ENCODE measurements around the gene RABGAP1L.

Gene RABGAP1L

GRCh38 chr1:174191349-174191862 lies 32.1 kb downstream of the RABGAP1L start:
- H3K27ac ChIP-seq = no peak overlapping the region
- TF ChIP-seq, protein P1, sequence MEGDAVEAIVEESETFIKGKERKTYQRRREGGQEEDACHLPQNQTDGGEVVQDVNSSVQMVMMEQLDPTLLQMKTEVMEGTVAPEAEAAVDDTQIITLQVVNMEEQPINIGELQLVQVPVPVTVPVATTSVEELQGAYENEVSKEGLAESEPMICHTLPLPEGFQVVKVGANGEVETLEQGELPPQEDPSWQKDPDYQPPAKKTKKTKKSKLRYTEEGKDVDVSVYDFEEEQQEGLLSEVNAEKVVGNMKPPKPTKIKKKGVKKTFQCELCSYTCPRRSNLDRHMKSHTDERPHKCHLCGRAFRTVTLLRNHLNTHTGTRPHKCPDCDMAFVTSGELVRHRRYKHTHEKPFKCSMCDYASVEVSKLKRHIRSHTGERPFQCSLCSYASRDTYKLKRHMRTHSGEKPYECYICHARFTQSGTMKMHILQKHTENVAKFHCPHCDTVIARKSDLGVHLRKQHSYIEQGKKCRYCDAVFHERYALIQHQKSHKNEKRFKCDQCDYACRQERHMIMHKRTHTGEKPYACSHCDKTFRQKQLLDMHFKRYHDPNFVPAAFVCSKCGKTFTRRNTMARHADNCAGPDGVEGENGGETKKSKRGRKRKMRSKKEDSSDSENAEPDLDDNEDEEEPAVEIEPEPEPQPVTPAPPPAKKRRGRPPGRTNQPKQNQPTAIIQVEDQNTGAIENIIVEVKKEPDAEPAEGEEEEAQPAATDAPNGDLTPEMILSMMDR (conservative IDR thresholded peaks at IDR 0.05; ENCODE audit: low read depth) = no peak
- CTCF ChIA-PET = interaction anchor here (0.5 to 0.7 kb wide), 2 partner anchors 27 to 28 kb away, joined by 3 to 4 read pairs; no protein-coding TSS in a partner anchor
- POLR2A ChIA-PET (ENCODE audit: low non-redundant PET) = no interaction called here
- peak; percentile 43 for DNase-seq (ENCODE audit: low spot score)

GRCh38 chr1:174194461-174194860 lies 35.1 kb downstream of the RABGAP1L start:
- POLR2A ChIA-PET (ENCODE audit: low non-redundant PET) = no interaction called here
- no peak for DNase-seq (ENCODE audit: low spot score)
- TF ChIP-seq, protein P1 (conservative IDR thresholded peaks at IDR 0.05; ENCODE audit: low read depth) = no peak
- no peak overlapping the region for H3K27ac ChIP-seq
- CTCF ChIA-PET = no interaction called here

GRCh38 chr1:174197088-174197487 lies 37.8 kb downstream of the RABGAP1L start:
- DNase-seq (ENCODE audit: low spot score) = no peak
- CTCF ChIA-PET = no interaction called here

GRCh38 chr1:174197547-174197946 lies 38.2 kb downstream of the RABGAP1L start:
- POLR2A ChIA-PET (ENCODE audit: low non-redundant PET) = no interaction called here

More at GRCh38 chr1:174197088-174197487, 37.8 kb downstream of the RABGAP1L start:
- no peak overlapping the region for H3K27ac ChIP-seq
- TF ChIP-seq, protein P1 (conservative IDR thresholded peaks at IDR 0.05; ENCODE audit: low read depth) = no peak
- POLR2A ChIA-PET (ENCODE audit: low non-redundant PET) = no interaction called here

DNA sequence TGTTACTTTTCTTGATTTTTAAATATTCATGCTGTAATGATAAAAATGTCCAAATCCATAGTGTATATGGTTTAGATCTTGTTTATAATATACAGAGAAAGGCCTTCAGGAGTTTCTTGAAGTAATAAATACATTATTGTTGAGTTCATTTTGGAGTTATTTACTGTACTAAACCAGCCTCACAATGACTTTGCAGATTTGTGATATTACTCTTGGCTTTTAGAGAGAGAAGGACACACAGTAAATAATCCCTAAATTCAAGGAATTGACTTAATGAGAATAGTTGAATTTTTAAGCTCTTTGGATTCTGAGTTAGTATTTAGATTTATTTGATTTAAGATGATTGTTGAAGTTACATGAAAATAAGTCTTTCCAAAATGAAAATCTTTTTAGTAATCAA lies 38.9 kb downstream of the RABGAP1L start:
- TF ChIP-seq, protein P1 (conservative IDR thresholded peaks at IDR 0.05; ENCODE audit: low read depth) = no peak
- DNase-seq (ENCODE audit: low spot score) = no peak
- ChIA-PET POLR2A (ENCODE audit: low non-redundant PET) (no interaction called here), CTCF (interaction anchor here (0.6 kb wide), 1 partner anchor 33 kb away, joined by 3 read pairs; no protein-coding TSS in a partner anchor)
- H3K27ac ChIP-seq = no peak overlapping the region

More at GRCh38 chr1:174197547-174197946, 38.2 kb downstream of the RABGAP1L start:
- H3K27ac ChIP-seq = no peak overlapping the region
- DNase-seq (ENCODE audit: low spot score) = no peak
- TF ChIP-seq, protein P1 (conservative IDR thresholded peaks at IDR 0.05; ENCODE audit: low read depth) = no peak
- CTCF ChIA-PET = interaction anchor here (0.6 kb wide), 1 partner anchor 32 kb away, joined by 3 read pairs; no protein-coding TSS in a partner anchor

- no peak overlapping the region for H3K27ac ChIP-seq
- CTCF ChIA-PET = interaction anchor here (0.6 kb wide), 1 partner anchor 478 kb away, joined by 5 read pairs; no protein-coding TSS in a partner anchor
- DNase-seq (ENCODE audit: low spot score) = no peak
- POLR2A ChIA-PET (ENCODE audit: low non-redundant PET) = no interaction called here
- TF ChIP-seq, protein P1 (conservative IDR thresholded peaks at IDR 0.05; ENCODE audit: low read depth) = no peak
These were observed 41.4 kb downstream of the RABGAP1L start for GRCh38 chr1:174200746-174201145.

Data from RWPE1 (cell line).